ENCODE measurements around the gene TMEM186. TPM values are rescaled to one million over a fixed set of nuclear protein-coding genes. Genes with fewer than 3 reads are reported as not detected.

The TMEM186 gene
- total and polyA plus RNA-seq, 9 of the 15 experiments (the other 6 are each of a cell fraction or from before 2014, with no cell fraction given) = 10.1 to 33.4 (median 16.4) TPM

DNA sequence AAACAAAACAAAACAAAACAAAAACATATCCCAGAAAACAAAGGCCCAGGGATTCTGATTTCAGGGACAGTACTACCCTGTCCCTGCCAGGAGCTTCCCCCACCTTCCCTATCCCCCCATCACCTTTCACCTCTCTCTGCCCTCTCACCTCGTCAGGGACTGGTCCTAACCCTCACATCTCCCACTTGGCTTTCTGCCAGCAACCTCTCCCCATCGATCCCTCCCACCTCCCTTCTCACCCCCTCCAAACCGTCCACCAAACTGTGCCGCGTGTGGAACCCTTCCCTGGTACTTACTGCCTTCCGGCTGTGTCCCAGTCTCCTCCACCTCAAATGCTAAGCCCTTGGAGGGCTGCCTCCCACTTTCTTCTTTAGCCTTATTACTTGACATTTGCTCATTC lies 36.4 kb downstream of the TMEM186 start:
- no peak for FAIRE-seq
- no peak overlapping the region for H2AFZ ChIP-seq (ENCODE audit: low read depth, low read length)
- no peak overlapping the region for H3K4me2 ChIP-seq (ENCODE audit: insufficient read depth, low read length)
- BruUV-seq (replicated peaks) = no TSS peak
- TF ChIP-seq HMG20B (CRISPR knock-in tag; IDR thresholded peaks at IDR 0.05) (no peak), NFIC (IDR thresholded peaks at IDR 0.05) (peak; percentile 76), CREBBP (IDR thresholded peaks at IDR 0.05; ENCODE audit: low read depth, low read length) (no peak)
- TF ChIP-seq, protein P1, sequence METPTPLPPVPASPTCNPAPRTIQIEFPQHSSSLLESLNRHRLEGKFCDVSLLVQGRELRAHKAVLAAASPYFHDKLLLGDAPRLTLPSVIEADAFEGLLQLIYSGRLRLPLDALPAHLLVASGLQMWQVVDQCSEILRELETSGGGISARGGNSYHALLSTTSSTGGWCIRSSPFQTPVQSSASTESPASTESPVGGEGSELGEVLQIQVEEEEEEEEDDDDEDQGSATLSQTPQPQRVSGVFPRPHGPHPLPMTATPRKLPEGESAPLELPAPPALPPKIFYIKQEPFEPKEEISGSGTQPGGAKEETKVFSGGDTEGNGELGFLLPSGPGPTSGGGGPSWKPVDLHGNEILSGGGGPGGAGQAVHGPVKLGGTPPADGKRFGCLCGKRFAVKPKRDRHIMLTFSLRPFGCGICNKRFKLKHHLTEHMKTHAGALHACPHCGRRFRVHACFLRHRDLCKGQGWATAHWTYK (CRISPR knock-in tag; IDR thresholded peaks at IDR 0.05) = no peak
- no peaks in the 10 kb centered on the region for H3K79me2 ChIP-seq (ENCODE audit: control insufficient read depth, insufficient read depth, low read length)
- peaks cover 32 to 65% of the 10 kb centered on the region in 2 experiments for H3K27me3 ChIP-seq (ENCODE audit: control insufficient read depth in 2 of 2, insufficient read depth in 2 of 2, low read length in 2 of 2)
- H3K9me3 ChIP-seq (replicated peaks; ENCODE audit: control insufficient read depth, insufficient read depth, low read depth, low read length) = no peaks in the 10 kb centered on the region
- no peaks in the 10 kb centered on the region for H3K4me1 ChIP-seq (replicated peaks in 1 of 2; ENCODE audit: control insufficient read depth in 2 of 2, insufficient read depth in 2 of 2, low read length in 2 of 2)
- H3K36me3 ChIP-seq (ENCODE audit: control insufficient read depth, insufficient read depth, low read length) = no peaks in the 10 kb centered on the region
- intact Hi-C loops (cut with micrococcal nuclease) = no loop called here
- no peak for ATAC-seq
- ChIA-PET POLR2A (no interaction called here), CTCF (ENCODE audit: low intra/inter-chr PET ratio) (no interaction called here)
- H3K9ac ChIP-seq (ENCODE audit: insufficient read depth in 1 of 2, low read depth in 2 of 2, low read length in 2 of 2) = no peak overlapping the region
- H3K4me3 ChIP-seq = no peak overlapping the region
- H4K20me1 ChIP-seq (replicated peaks; ENCODE audit: control insufficient read depth, insufficient read depth, low read length) = peaks cover 9% of the 10 kb centered on the region
- 24% methylated on average over 6 of the region's 6 CpGs for WGBS (ENCODE audit: insufficient coverage, low coverage, missing lambda C conversion rate)
- H3K27ac ChIP-seq (ENCODE audit: extremely low read depth, low read depth, low read length) = no peak overlapping the region
- in situ Hi-C loops (cut with MboI) = no loop called here
- no peak for DNase-seq (ENCODE audit: extremely low read depth in 1 of 4, low spot score in 3 of 4)
- no peaks in the 10 kb centered on the region for H3K9me1 ChIP-seq (ENCODE audit: control insufficient read depth, insufficient read depth, low read length)

DNA sequence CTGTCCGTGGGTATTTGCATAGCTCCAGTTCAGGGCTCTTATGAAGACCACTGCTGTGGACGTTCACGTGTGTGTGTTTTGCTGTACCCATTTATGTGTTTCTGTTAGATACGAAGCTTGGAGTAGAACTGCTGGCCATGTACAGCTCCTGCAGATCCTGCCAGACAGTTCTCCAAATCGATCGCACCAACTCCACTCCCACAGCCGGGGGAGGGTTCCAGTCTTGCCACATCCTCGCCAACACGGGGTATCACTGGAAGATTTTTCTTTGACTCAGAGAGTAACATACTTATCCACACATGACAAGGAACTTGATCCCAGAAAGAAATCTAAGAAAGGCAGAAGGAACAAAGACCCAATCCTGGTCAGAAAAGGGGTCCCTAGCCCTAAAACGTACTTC lies 37.4 kb downstream of the TMEM186 start:
- CTCF ChIA-PET (ENCODE audit: low intra/inter-chr PET ratio) = no interaction called here
- no peak overlapping the region for H3K4me3 ChIP-seq
- BruUV-seq (replicated peaks) = no TSS peak
- H3K9ac ChIP-seq (ENCODE audit: insufficient read depth in 1 of 2, low read depth in 2 of 2, low read length in 2 of 2) = no peak overlapping the region
- TF ChIP-seq SMARCA5 (IDR thresholded peaks at IDR 0.05) (no peak), KAT7 (CRISPR knock-in tag; IDR thresholded peaks at IDR 0.05; ENCODE audit: borderline replicate concordance) (no peak), ZFPM2 (CRISPR knock-in tag; IDR thresholded peaks at IDR 0.05) (no peak)
- TF ChIP-seq, protein P2, sequence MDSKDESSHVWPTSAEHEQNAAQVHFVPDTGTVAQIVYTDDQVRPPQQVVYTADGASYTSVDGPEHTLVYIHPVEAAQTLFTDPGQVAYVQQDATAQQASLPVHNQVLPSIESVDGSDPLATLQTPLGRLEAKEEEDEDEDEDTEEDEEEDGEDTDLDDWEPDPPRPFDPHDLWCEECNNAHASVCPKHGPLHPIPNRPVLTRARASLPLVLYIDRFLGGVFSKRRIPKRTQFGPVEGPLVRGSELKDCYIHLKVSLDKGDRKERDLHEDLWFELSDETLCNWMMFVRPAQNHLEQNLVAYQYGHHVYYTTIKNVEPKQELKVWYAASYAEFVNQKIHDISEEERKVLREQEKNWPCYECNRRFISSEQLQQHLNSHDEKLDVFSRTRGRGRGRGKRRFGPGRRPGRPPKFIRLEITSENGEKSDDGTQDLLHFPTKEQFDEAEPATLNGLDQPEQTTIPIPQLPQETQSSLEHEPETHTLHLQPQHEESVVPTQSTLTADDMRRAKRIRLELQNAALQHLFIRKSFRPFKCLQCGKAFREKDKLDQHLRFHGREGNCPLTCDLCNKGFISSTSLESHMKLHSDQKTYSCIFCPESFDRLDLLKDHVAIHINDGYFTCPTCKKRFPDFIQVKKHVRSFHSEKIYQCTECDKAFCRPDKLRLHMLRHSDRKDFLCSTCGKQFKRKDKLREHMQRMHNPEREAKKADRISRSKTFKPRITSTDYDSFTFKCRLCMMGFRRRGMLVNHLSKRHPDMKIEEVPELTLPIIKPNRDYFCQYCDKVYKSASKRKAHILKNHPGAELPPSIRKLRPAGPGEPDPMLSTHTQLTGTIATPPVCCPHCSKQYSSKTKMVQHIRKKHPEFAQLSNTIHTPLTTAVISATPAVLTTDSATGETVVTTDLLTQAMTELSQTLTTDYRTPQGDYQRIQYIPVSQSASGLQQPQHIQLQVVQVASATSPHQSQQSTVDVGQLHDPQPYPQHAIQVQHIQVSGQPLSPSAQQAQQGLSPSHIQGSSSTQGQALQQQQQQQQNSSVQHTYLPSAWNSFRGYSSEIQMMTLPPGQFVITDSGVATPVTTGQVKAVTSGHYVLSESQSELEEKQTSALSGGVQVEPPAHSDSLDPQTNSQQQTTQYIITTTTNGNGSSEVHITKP (IDR thresholded peaks at IDR 0.05; ENCODE audit: partially characterized antibody) = peak; percentile 20
- FAIRE-seq (no peak), DNase-seq (ENCODE audit: extremely low read depth in 1 of 4, low spot score in 3 of 4) (no peak), ATAC-seq (no peak)
- POLR2A ChIA-PET = no interaction called here
- no peaks in the 10 kb centered on the region for H3K36me3 ChIP-seq (ENCODE audit: control insufficient read depth, insufficient read depth, low read length)
- no peak overlapping the region for H3K4me2 ChIP-seq (ENCODE audit: insufficient read depth, low read length)
- H2AFZ ChIP-seq (ENCODE audit: low read depth, low read length) = no peak overlapping the region
- H3K4me1 ChIP-seq (replicated peaks in 1 of 2; ENCODE audit: control insufficient read depth in 2 of 2, insufficient read depth in 2 of 2, low read length in 2 of 2) = no peaks in the 10 kb centered on the region
- H4K20me1 ChIP-seq (replicated peaks; ENCODE audit: control insufficient read depth, insufficient read depth, low read length) = peaks cover 9% of the 10 kb centered on the region
- intact Hi-C loops (cut with micrococcal nuclease) (no loop called here), in situ Hi-C loops (cut with MboI) (no loop called here)
- no peaks in the 10 kb centered on the region for H3K79me2 ChIP-seq (ENCODE audit: control insufficient read depth, insufficient read depth, low read length)
- no peak overlapping the region for H3K27ac ChIP-seq (ENCODE audit: extremely low read depth, low read depth, low read length)
- 3% methylated on average over 10 of the region's 10 CpGs for WGBS (ENCODE audit: insufficient coverage, low coverage, missing lambda C conversion rate)
- H3K9me3 ChIP-seq (replicated peaks; ENCODE audit: control insufficient read depth, insufficient read depth, low read depth, low read length) = no peaks in the 10 kb centered on the region
- no peaks in the 10 kb centered on the region for H3K9me1 ChIP-seq (ENCODE audit: control insufficient read depth, insufficient read depth, low read length)
- peaks cover 28 to 66% of the 10 kb centered on the region in 2 experiments for H3K27me3 ChIP-seq (ENCODE audit: control insufficient read depth in 2 of 2, insufficient read depth in 2 of 2, low read length in 2 of 2)

Data from K562 (cell line).